Stimulated activated CD8-positive, alpha-beta memory T cell treated with anti-CD3 and anti-CD28 coated beads, Interleukin-7, amount 100 ng/mL, for 24 hours (primary cell): ENCODE data around the gene YIF1B.
A peak's percentile ranks its signal among the peaks of the same experiment; 100 is the strongest.
"Not testable (repeated sequence)": the region's sequence is repeated elsewhere in the genome, so short reads cannot be mapped to it uniquely, and the experiment has no call there.

ENCODE experiments used
- DNase-seq: peaks from one replicate; pipeline ENCODE4 v3.0.0-alpha.2; 2020; ENCODE audit warnings: low read depth

The YIF1B gene, protein sequence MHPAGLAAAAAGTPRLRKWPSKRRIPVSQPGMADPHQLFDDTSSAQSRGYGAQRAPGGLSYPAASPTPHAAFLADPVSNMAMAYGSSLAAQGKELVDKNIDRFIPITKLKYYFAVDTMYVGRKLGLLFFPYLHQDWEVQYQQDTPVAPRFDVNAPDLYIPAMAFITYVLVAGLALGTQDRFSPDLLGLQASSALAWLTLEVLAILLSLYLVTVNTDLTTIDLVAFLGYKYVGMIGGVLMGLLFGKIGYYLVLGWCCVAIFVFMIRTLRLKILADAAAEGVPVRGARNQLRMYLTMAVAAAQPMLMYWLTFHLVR

DNA sequence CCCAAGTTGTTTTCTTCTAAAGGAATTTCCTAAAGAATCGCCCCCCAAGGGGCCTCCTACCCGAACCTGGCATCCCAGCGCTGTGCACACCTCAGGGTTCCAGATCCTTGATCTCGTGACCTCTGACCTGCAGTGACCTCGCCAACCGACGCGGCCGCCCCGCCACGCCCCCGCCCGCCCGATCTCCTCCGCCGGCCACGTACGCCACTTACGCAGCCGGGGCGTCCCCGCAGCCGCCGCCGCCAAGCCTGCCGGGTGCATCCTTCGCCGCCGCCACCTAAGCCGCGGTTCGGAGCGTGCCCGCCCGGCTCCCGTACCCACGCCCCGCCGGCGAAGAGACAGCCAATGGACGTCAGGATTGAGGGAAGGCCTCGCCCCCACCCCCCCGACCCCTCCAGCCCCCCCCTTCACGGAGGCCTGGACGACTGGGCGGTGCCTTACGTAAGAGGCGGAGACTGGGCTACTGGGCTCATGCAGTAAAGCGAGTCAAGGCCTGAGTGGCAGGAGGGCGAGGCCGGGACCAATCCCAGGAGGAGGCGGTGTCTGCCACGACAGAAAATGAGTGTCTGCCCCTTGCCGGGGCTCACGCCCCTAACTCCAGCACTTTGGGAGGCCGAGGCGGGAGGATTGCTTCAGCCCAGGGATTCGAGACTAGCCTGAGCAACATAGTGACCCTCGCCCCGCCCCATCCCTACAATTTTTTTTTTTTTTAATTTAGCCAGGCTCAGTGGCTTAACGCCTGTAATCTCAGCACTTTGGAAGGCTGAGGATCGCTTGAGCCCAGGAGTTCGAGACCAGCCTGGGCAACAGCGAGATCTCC, at the start of gene YIF1B:
TSS of gene YIF1B (minus strand) at position 291 of the 820 bp plus-strand sequence. CDS start at position 261, 30 bp downstream.
- peak; percentile 91 for DNase-seq

DNA sequence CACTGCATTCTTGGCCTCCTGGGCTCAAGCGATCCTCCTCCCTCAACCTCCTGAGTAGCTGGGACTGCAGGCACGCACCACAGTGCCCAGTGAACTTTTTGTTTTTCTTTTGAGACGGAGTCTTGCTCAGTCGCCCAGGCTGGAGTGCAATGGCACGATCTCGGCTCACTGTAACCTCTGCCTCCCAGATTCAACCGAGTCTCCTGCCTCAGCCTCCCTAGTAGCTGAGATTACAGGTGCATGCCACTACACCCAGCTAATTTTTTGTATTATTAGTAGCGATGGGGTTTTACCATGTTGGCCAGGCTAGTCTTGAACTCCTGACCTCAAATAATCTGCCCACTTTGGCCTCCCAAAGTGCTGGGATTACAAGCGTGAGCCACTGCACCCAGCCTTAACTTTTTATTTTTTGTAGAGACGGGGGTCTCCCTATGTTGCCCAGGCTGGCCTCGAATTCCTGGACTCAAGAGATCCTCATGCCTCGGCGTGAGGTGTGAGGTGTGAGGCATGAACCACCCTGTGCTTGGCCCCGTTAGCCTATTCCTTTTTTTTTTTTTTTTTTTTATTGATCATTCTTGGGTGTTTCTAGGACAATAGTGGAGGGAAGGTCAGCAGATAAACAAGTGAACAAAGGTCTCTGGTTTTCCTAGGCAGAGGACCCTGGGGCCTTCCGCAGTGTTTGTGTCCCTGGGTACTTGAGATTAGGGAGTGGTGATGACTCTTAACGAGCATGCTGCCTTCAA, 47.4 kb upstream of the YIF1B start:
- DNase-seq = not testable (repeated sequence)

DNA sequence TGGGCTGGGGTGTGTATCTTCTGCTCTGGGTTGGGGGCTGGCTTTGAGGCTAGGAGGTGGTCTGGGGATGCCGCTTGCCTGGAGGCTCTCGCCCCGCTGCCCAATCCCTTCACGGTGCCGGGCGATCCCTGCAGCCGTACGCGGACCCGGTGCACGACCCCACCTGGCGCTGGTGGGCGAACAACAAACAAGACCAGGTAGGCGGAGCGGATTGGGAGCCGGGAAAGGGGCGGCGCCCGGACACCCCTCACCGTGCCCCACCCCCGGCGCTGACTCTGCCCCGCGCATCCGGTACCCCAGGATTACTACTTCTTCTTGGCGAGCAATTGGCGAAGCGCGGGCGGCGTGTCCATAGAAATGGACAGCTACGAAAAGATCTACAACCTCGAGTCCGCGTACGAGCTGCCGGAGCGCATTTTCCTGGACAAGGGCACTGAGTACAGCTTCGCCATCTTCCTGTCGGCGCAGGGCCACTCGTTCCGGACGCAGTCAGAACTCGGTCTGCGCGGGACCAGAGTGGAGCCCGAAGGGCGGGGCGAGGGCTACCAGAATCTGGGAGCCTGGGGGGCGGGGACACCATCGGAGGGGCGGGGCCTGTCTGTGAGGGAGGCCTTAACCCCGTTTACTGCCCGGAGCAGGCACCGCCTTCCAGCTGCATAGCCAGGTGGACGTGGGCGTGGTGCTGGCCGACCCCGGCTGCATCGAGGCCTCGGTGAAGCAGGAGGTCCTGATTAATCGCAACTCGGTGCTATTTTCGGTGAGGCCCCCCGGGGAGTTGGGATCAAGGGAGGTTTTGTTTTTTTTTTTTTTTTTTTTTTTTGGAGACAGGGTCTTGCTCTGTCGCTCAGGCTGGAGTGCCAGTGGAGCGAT, 46.6 kb upstream of the YIF1B start:
- DNase-seq = peak; percentile 73

DNA sequence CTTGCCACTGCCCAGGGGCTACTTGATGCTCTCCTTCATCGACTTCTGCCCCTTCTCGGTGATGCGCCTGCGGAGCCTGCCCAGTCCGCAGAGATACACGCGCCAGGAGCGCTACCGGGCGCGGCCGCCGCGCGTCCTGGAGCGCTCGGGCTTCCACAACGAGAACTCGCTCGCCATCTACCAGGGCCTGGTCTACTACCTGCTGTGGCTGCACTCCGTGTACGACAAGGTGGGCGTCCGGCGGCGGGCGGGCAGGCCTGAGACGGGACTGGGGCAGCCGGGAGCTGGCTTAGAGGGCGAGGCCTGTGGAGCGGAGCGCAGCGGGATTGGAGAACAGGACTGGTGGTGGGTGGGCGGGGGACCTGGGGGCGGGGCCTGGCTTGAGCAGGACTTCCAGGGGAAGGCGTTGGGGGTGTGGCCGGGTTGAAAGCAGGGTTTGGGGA, 45.9 kb upstream of the YIF1B start:
- DNase-seq = peak; percentile 45

DNA sequence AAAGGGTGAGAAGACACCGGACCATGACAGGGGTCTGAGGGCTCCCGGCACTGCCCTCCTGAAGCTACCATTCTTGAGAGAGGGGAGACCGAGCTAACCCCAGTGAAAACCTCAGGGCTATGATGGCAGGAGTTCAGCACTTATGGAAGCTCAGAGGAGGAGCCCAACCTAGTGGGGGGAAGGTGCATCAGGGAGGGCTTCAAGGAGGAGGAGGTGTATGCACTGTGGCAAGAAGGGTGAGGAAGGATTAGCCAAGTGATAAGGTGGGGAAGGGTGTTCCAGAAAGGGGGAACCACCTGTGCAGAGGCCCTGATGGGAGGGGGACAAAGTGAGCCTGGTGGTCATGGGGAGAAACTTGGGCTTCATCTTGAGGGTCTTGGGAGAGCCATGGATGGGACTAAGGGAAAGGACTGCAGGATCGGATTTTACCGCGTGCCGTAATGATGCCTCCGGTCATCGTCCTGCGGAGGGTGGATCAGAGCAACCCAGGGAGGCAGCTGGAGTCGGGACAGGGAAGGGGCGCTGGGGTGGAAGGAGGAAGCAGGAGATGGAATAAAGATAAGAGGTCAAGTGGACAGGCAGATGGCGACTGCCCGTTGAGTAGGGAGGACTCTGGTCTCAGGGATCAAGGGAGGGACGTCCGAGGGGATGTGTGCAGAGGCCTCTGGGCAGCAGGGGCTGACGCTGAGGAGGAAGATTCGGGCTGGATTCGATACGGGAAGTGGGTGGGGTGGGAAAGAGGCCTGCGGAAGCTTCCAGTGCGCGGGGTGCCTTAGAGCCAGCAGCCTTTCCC, 45.3 kb upstream of the YIF1B start:
- no peak for DNase-seq

DNA sequence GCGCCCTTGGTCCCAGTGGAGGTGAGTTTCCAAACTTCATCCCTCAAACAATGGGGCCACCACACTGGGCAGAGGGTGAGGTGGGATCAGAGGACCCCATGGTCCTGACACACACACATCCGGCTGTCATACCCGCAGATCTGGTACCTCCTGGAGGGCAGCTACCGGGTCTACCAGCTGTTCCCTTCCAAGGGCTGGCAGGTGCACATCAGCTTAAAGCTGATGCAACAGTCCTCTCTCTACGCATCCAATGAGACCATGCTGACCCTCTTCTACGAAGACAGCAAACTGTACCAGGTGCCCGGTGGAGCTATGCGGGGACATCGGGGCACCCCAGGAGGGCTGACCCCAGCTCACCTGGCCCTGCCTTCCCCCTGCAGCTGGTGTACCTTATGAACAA, 44.6 kb upstream of the YIF1B start:
- no peak for DNase-seq

DNA sequence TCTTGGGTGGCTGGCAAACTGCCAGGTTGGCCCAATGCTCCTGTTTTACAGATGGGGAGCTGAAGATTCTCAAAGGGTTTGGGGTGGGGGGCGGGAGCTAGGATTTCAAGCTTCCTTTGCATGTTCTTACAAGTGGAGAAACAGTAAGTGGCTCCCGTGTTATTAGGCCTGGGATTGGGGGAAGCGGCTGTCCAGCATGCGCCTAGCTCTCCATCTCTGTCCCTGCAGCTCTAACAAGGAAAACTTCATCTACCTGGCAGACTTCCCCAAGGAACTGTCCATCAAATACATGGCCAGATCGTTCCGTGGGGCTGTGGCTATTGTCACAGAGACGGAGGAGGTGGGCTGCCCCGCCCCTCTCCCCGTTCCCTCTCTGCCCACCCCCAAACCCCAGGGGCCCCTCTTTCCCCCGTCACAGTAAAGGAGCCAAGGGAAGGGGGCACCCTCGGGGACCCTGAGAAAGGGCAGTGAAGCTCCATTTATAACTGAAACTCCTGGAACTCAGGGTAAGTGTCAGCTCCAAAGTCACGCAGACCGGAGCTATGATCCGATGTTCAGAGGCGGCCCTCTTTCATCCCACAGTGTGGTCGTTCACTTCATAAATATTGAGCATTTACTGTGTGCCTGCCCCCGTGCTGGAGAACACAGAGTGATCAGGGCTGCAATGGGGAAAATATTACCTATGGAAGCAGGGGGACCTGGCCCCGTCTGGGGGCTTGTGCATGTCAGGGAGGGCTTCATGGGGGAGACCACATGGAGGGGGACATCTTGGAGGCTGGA, 43.7 kb upstream of the YIF1B start:
- no peak for DNase-seq

DNA sequence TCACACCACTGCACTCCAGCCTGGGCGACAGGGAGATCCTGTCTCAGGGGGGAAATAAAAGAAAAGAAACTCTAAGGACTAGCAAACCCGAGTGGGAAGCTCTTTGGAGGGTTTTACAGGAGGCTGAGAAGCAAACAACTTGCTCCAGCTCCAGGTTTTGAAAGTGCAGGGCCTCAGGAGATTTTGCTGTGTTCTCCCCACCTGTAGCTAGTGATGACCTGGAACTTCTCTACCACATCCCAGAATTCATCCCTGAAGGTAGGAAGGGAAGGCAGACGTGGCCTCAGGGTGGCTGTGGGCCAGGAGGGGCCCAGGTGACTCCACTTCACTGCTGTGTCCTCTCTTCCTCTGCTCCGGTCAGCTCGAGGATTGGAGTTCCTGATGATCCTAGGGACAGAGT, 42.3 kb upstream of the YIF1B start:
- no peak for DNase-seq

DNA sequence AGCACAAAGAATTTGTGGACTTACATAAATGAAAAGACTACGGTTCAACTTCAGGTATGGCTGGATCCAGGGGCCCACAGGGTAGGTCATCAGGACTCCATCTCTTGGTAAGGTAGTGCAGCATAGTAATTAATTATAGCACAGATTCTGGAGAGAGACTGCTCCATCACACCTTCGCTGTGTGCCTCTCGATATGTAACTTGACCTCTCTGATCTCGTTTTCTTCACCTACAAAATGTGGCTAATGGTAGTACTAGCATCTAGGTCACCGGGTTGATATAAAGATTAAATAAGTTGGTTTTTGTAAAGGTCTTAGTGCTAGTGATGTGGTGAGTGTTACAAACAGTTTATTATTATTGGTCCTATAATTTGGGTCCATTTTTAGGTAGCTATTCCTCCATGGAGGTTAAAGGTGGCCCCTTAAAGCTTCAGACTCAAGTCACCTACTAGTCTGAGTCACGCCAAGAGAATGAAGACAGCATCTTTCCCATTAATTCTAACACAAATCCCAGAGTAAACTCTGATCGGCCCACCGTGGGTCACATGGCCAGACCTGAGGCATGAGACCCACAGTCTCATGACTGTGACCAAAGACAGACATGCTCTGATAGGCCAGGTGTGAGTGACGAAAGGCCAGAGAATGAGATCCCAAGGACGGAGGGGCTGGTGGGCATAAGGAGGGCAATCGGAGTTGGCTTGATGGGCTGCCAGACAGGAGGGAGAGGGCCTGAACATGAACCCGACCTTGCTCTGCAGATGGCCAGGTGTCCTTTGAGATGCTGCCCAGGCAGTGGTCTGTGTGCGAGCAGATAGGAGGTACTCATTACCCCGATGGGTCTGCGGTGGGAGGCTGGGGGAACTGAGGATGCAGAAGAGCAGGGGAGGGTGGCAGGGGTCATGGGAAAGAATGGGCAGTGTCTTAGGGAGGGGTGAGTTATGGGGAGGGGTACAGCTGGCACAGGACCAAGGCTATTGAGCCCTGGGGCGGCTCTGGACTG, 40.3 kb upstream of the YIF1B start:
- no peak for DNase-seq

DNA sequence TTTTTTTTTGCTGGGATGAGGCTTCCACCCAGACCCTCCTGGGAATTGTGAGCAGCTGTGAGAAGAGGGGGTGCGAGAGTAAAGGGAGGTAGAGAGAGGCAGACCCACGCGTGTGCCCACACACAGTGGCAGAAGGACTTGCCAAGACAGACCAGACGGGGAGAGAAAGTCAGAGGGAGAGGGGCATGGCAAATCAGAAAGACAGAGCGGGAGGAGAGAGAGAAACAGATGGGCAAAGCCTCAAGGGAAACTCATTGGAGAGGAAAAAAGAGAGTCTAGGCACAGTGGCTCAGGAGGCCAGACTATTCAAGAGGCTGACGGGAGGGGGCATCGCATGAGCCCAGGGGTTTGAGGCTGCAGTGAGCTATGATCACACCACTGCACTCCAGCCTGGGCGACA, 36.9 kb upstream of the YIF1B start:
- DNase-seq = no peak

DNA sequence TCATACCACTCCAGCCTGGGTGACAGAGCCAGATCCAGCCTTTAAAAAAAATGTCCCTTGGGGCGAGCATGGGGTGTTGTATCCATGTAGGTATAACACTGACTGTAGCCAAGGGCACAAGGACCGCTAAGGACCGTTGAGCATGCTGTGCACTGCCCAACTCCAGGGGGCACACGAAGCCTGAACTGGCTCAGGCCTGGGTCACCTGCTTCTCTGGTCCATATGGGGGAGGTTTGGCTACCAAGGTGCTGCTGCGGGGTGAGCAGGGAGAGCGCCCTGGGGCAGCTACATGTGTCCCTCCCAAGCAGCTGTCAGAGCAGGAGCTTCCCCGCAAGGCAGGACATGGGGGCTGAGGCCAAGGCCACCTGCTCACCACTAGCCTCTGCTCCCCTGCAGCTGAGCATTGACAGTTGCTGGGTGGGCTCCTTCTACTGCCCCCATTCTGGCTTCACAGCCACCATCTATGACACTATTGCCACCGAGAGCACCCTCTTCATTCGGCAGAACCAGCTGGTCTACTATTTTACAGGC, 36.2 kb upstream of the YIF1B start:
- no peak for DNase-seq

DNA sequence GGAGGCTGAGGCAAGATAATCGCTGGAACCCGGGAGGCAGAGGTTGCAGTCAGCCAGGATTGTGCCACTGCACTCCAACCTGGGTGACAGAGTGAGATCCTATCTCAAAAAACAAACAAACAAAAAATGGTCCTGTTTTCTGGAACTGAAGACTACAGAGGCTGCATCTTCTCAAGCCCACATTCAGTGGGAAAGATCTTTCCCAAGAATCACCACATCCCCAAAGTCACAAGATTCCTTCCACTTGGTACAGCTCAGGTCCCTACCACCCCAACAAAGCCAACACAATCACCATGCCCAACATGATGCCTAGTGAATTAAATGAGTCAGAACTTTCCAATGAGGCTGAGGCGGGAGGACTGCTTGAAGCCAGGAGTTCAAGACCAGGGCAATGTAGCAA, 35.1 kb upstream of the YIF1B start:
- no peak for DNase-seq

DNA sequence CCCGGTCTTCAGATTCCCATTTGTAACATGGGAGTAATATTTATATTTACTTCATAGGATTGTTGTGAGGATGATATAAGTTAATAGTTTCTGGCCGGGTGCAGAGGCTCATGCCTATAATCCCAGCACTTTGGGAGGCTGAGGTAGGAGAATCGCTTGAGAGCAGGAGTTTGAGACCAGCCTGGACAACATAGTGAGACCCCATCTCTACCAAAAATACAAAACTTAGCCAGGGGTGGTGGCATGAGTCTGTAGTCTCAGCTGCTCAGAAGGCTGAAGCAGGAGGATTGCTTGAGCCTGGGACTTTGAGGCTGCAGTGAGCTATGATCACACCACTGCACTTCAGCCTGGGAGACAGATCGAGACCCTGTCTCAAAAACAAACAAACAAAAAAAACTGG, 31.1 kb upstream of the YIF1B start:
- no peak for DNase-seq

DNA sequence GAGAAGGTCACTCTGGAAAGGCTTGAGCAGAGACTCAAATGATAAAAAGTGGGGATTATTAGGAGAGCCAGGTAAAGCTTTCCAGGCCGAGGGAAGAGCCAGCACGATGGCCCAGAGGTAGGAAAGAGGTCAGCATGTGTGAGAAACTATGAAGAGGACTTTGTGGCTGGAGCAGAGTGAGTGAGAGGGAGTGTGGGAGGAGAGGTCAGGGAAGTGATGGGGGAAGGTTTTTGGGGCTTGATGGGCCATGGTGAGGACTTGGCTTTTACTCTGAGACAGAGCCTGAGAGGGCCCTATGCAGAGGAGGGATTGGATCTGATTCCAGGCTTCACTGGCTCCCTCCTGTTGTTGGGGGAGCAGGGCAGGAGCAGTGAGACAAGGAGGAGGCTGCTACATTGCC, 25.2 kb upstream of the YIF1B start:
- DNase-seq = no peak

DNA sequence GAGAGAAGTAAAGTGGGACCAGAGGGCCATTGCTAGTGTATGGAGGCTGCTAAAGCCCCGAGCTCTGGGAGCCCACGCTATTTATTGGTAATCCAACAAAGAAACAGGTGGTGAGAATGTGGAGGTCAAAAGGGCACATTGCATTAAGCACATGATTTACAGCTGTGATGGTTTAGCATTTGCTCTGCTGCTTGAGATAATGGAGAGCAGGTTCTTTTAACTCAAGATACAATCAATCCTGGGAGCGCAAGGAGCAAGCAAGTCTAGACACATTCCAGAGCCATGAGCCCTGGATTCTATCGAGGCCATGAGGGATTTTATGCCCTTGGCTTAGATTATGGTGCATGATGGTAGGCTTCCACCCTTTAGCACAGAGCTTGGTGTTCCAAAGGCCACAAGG, 23.3 kb upstream of the YIF1B start:
- not testable (repeated sequence) for DNase-seq

DNA sequence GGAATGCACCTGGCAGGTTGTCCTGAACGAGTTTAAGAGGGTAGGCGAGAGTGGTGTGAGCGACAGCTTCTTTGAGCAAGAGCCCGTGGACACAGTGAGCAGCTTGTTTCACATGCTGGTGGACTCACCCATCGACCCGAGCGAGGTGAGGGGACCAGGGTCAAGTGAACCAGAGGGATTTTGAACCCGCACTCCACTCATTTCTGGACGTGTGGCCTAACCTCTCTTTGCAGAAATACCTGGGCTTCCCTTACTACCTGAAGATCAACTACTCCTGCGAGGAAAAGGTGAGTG, 21.6 kb upstream of the YIF1B start:
- no peak for DNase-seq

DNA sequence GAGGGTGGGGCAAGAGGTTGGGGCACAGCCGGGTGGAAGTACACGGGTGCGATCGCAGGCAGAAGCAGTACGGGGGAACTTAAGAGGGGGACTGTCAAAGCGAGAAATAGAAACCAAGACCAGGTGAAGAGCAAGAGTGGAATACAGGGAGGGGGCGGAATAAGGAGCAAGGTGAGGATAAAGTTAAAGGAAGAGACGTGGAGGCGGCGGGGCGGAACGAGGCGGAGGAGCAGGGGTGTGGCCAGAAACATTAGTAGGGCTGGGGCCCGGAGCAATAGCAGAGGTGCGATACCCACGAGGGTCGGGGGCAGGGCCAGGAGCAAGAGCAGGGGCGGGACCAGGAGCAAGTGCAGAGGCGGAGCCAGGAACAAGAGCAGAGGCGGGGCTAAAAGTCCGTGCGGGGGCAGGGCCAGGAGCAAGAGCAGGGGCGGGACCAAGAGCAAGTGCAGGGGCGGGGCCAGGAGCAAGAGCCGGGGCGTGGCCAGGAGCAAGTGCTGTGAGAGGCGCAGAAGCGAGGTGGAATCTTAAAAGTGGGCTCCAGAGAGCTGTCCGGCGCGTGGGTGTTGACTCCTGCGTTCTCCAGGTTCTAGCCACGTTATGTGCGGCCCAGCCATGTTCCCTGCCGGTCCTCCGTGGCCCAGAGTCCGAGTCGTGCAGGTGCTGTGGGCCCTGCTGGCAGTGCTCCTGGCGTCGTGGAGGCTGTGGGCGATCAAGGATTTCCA, 21.1 kb upstream of the YIF1B start:
- peak; percentile 90 for DNase-seq
